HUES48 (cell line): ENCODE results near the gene SMIM45.

ENCODE experiments used
- H3K27ac ChIP-seq: one replicate; pipeline ENCODE4 v1.7.0; 2013; ENCODE audit warnings: low read depth, low read length, inconsistent platforms
- H3K27me3 ChIP-seq: 2 replicates; pipeline ENCODE4 v1.6.1; 2013; ENCODE audit warnings: mild to moderate bottlenecking, low read length; ENCODE audit not compliant: control insufficient read depth, insufficient read depth
- H3K36me3 ChIP-seq: 2 replicates; pipeline ENCODE4 v1.6.1; 2013; ENCODE audit warnings: low read length; ENCODE audit not compliant: control insufficient read depth, insufficient read depth
- H3K4me1 ChIP-seq: 2 replicates; pipeline ENCODE4 v1.6.1; 2013; ENCODE audit warnings: mild to moderate bottlenecking, low read length; ENCODE audit not compliant: control insufficient read depth, insufficient read depth
- H3K4me3 ChIP-seq: 2 replicates; pipeline ENCODE4 v1.5.1; 2013; ENCODE audit warnings: mild to moderate bottlenecking, low read depth, low read length
- H3K9ac ChIP-seq: 2 replicates; pipeline ENCODE4 v1.6.1; 2013; ENCODE audit warnings: mild to moderate bottlenecking, low read depth, low read length, moderate library complexity
- H3K9me3 ChIP-seq: 2 replicates; pipeline ENCODE4 v1.6.1; 2013; ENCODE audit warnings: low read length; ENCODE audit not compliant: control insufficient read depth, insufficient read depth

Gene SMIM45

GRCh38 chr22:41976070-41976901 is 24.3 kb downstream of the SMIM45 start:
- H3K27me3 ChIP-seq, result peaks cover 27% of the 10 kb centered on the region
- H3K27ac ChIP-seq, result no peak overlapping the region
- H3K9me3 ChIP-seq, result no peaks in the 10 kb centered on the region
- peaks cover 16% of the 10 kb centered on the region for H3K4me1 ChIP-seq
- H3K36me3 ChIP-seq, result no peaks in the 10 kb centered on the region
- H3K4me3 ChIP-seq, result peak overlapping the region; percentile 74
- H3K9ac ChIP-seq, result no peak overlapping the region

- Histone ChIP-seq H3K27ac (no peak overlapping the region), H3K9me3 (no peaks in the 10 kb centered on the region), H3K4me1 (peaks cover 16% of the 10 kb centered on the region), H3K4me3 (peak overlapping the region; percentile 74), H3K27me3 (peaks cover 27% of the 10 kb centered on the region), H3K36me3 (no peaks in the 10 kb centered on the region), H3K9ac (peak overlapping the region; percentile 64; the same call in 1 of the 2 replicates)
These were observed 25.1 kb downstream of the SMIM45 start for GRCh38 chr22:41976961-41977566.

GRCh38 chr22:41978732-41979131 is 26.8 kb downstream of the SMIM45 start:
- peaks cover 16% of the 10 kb centered on the region for H3K4me1 ChIP-seq
- no peaks in the 10 kb centered on the region for H3K9me3 ChIP-seq
- H3K4me3 ChIP-seq, result no peak overlapping the region
- no peak overlapping the region for H3K27ac ChIP-seq
- peaks cover 27% of the 10 kb centered on the region for H3K27me3 ChIP-seq
- no peaks in the 10 kb centered on the region for H3K36me3 ChIP-seq
- no peak overlapping the region for H3K9ac ChIP-seq

- peaks cover 27% of the 10 kb centered on the region for H3K27me3 ChIP-seq
- H3K9ac ChIP-seq, result no peak overlapping the region
- no peak overlapping the region for H3K27ac ChIP-seq
- peaks cover 16% of the 10 kb centered on the region for H3K4me1 ChIP-seq
- H3K4me3 ChIP-seq, result no peak overlapping the region
- no peaks in the 10 kb centered on the region for H3K9me3 ChIP-seq
- no peaks in the 10 kb centered on the region for H3K36me3 ChIP-seq
These were observed 27.7 kb downstream of the SMIM45 start for GRCh38 chr22:41979423-41980250.

GRCh38 chr22:41982865-41983264 is 30.9 kb downstream of the SMIM45 start:
- H3K4me3 ChIP-seq, result no peak overlapping the region
- H3K9ac ChIP-seq, result no peak overlapping the region
- no peak overlapping the region for H3K27ac ChIP-seq

GRCh38 chr22:41983513-41984405 is 31.8 kb downstream of the SMIM45 start:
- H3K36me3 ChIP-seq, result peaks cover 23% of the 10 kb centered on the region
- no peaks in the 10 kb centered on the region for H3K4me1 ChIP-seq
- H3K27me3 ChIP-seq, result no peaks in the 10 kb centered on the region
- H3K9me3 ChIP-seq, result no peaks in the 10 kb centered on the region
- H3K4me3 ChIP-seq, result no peak overlapping the region
- no peak overlapping the region for H3K27ac ChIP-seq
- no peak overlapping the region for H3K9ac ChIP-seq

More at GRCh38 chr22:41982865-41983264, 30.9 kb downstream of the SMIM45 start:
- peaks cover 7% of the 10 kb centered on the region for H3K4me1 ChIP-seq
- 0 out of 2 replicates have a peak, but pooled peaks cover under 1% of the 10 kb centered on the region for H3K27me3 ChIP-seq
- H3K36me3 ChIP-seq, result peaks cover 15% of the 10 kb centered on the region
- no peaks in the 10 kb centered on the region for H3K9me3 ChIP-seq

GRCh38 chr22:41987276-41987675 is 35.3 kb downstream of the SMIM45 start:
- Histone ChIP-seq H3K27me3 (no peaks in the 10 kb centered on the region), H3K9ac (no peak overlapping the region), H3K27ac (no peak overlapping the region), H3K4me3 (no peak overlapping the region), H3K9me3 (no peaks in the 10 kb centered on the region), H3K4me1 (no peaks in the 10 kb centered on the region), H3K36me3 (peaks cover 40% of the 10 kb centered on the region)

GRCh38 chr22:41989246-41989645 is 37.3 kb downstream of the SMIM45 start:
- H3K4me3 ChIP-seq, result no peak overlapping the region
- peaks cover 56% of the 10 kb centered on the region for H3K36me3 ChIP-seq
- no peaks in the 10 kb centered on the region for H3K27me3 ChIP-seq
- no peaks in the 10 kb centered on the region for H3K9me3 ChIP-seq
- H3K27ac ChIP-seq, result no peak overlapping the region
- no peak overlapping the region for H3K9ac ChIP-seq
- no peaks in the 10 kb centered on the region for H3K4me1 ChIP-seq

- Histone ChIP-seq H3K27ac (no peak overlapping the region), H3K36me3 (peaks cover 65% of the 10 kb centered on the region), H3K9ac (no peak overlapping the region), H3K4me3 (no peak overlapping the region), H3K9me3 (no peaks in the 10 kb centered on the region), H3K27me3 (no peaks in the 10 kb centered on the region), H3K4me1 (no peaks in the 10 kb centered on the region)
These were observed 39.2 kb downstream of the SMIM45 start for GRCh38 chr22:41991111-41991510.

GRCh38 chr22:41992496-41992895 is 40.5 kb downstream of the SMIM45 start:
- Histone ChIP-seq H3K27ac (no peak overlapping the region), H3K27me3 (no peaks in the 10 kb centered on the region), H3K9ac (no peak overlapping the region), H3K9me3 (no peaks in the 10 kb centered on the region), H3K4me1 (no peaks in the 10 kb centered on the region), H3K4me3 (no peak overlapping the region), H3K36me3 (peaks cover 67% of the 10 kb centered on the region)
